ENCODE measurements around the gene LRFN2.

DNA sequence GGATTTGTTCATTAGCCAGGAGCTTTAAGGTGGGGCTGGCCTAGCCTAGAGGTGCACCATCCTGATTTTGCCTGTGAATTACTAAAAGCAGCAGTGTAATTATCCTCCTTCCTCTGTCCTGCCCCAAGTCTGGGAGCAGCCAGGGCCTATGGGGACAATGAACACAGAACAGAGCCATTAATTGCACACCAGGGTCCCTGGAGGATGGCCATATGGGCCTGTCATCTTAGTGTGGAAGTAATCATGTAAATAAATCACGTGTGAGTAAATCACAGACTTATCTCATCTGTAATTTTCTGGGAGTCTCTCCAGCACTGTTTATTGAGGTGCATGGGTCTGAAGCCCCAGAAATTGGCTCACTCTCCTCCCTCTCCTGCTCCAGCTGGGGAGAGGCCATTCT lies 176.3 kb downstream of the LRFN2 start:
- TF ChIP-seq, protein P1, sequence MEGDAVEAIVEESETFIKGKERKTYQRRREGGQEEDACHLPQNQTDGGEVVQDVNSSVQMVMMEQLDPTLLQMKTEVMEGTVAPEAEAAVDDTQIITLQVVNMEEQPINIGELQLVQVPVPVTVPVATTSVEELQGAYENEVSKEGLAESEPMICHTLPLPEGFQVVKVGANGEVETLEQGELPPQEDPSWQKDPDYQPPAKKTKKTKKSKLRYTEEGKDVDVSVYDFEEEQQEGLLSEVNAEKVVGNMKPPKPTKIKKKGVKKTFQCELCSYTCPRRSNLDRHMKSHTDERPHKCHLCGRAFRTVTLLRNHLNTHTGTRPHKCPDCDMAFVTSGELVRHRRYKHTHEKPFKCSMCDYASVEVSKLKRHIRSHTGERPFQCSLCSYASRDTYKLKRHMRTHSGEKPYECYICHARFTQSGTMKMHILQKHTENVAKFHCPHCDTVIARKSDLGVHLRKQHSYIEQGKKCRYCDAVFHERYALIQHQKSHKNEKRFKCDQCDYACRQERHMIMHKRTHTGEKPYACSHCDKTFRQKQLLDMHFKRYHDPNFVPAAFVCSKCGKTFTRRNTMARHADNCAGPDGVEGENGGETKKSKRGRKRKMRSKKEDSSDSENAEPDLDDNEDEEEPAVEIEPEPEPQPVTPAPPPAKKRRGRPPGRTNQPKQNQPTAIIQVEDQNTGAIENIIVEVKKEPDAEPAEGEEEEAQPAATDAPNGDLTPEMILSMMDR (optimal IDR thresholded peaks at IDR 0.05 in 1 of 3, IDR thresholded peaks at IDR 0.05 in 1 of 3, conservative IDR thresholded peaks at IDR 0.05 in 1 of 3; ENCODE audit: extremely low read depth in 1 of 3, insufficient read depth in 2 of 3, low read length in 3 of 3): no peak
- TF ChIP-seq EZH2 (IDR thresholded peaks at IDR 0.05; ENCODE audit: low read length): no peak
